Cardiac septum (tissue), 1 donor: ENCODE data around the gene OLFML2B. TPM values are rescaled to one million over a fixed set of nuclear protein-coding genes. Genes with fewer than 3 reads are reported as not detected.
"Not testable (repeated sequence)": the region's sequence is repeated elsewhere in the genome, so short reads cannot be mapped to it uniquely, and the experiment has no call there.

Experiments used
- DNase-seq: peaks from one replicate; pipeline ENCODE4 v3.0.0-alpha.2; 2020; ENCODE audit warnings: low spot score
- intact Hi-C: fragments of 100-400 bp; cut with DNase I; formaldehyde crosslinking; loops from one replicate; pipeline ENCODE4 v1.14.0; 2022
- long read RNA-seq: library from polyadenylated mRNA; unstranded; transcript quantifications from one replicate; pipeline ENCODE4 v2.0.0, GENCODE V29; 2021
- total RNA-seq: library from RNA; stranded (reverse); fragmentation: NEBNext Ultra II Directional; extraction: Animal tissue kit (Norgen Biotek cat#: 25700); gene quantifications from one replicate; pipeline ENCODE4 v1.2.1, GENCODE V29; 2021
- donor health status: DM: no; HTN: no; CAD: no.

OLFML2B gene
- 6.4 TPM for total RNA-seq
- long read RNA-seq, partial matches to known transcripts = 0 of 5 reads
- long read RNA-seq, other reads (novel, unspliced or antisense) = 4 of 5 reads

DNA sequence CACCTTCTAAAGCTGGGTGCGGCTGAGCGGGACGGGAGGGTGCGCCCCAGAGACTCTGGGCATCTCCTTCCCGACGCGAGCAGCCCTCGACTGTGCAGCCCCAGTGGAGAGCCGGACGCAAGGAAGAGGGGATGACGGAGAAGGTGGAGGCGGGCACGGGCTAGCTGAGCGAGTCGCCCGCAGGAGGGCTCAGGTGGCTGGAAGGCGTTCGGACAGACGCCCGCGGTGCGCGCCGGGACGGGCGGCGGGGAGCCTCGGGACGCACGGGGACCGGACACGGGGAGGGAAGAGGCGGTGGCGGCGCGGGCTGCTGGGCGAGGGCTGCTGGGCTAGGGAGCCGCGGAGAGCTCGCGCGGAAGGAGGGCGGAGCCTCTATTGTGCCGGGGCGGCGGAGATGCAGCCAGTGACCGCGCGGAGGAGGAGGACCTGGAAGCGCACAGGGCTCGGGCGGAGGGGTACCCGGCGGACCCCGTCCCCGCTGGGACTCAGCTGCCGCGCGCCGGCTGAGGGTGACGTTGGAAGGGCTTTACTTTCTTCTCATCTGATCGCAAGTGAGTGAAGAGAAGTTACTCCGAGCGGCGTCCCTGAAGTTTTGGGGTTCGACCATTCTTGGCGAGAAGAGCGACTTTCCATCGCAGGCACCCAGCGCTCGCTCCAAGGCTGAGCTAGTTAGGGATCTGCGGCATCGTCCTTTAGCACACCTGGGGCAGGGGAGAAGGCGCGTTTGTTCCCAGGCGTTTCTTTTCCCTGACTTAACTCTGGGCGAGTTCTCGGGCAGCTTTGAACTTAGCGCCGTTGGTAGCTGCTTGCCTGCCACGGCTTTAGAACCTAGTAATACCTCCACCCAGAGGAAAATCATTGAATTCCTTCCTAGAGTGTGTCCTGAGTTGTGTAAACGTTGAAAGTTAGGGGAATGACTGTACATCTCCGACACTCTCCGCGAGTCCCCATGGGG is at the start of gene OLFML2B:
Gene OLFML2B (minus strand): TSS at position 323 of the 955 bp plus-strand sequence. CDS start 439 bp downstream, outside the sequence.
- intact Hi-C loops = no loop called here
- peak; percentile 89 for DNase-seq

GRCh38 chr1:162072740-162073139 is 49.1 kb upstream of the OLFML2B start:
- intact Hi-C loops = loop anchor here (5.0 kb wide), 1 partner anchor 140 kb away; no protein-coding TSS in a partner anchor

DNA sequence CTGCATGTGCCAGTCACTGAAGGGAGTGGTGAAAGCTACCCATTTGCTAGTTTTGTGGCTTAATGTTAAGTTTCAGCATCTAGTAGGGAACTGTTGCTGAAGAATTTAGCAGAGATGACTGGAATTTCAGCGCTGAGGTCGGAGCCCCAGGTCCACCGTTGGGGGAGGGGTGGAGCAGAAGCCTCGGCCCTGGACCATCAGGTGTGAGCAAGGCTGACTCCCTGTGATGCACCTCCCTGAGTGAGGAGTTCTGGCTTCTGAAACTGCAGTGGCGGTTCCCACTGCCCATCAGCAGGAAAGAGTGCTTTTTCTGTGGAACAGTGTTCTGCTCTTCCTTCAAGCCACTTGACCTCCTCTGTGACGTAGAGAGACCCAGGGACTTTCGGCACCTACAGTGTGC is 47.2 kb upstream of the OLFML2B start:
- intact Hi-C loops = loop anchor here (5.0 kb wide), 1 partner anchor 141 kb away; no protein-coding TSS in a partner anchor

More at GRCh38 chr1:162072740-162073139, 49.1 kb upstream of the OLFML2B start:
- DNase-seq = no peak

GRCh38 chr1:162070094-162070748 is 46.6 kb upstream of the OLFML2B start:
- intact Hi-C loops = loop anchor here (5.0 kb wide), 1 partner anchor 142 kb away; no protein-coding TSS in a partner anchor
- no peak for DNase-seq

More for the DNA sequence above, 47.2 kb upstream of the OLFML2B start:
- DNase-seq = no peak

DNA sequence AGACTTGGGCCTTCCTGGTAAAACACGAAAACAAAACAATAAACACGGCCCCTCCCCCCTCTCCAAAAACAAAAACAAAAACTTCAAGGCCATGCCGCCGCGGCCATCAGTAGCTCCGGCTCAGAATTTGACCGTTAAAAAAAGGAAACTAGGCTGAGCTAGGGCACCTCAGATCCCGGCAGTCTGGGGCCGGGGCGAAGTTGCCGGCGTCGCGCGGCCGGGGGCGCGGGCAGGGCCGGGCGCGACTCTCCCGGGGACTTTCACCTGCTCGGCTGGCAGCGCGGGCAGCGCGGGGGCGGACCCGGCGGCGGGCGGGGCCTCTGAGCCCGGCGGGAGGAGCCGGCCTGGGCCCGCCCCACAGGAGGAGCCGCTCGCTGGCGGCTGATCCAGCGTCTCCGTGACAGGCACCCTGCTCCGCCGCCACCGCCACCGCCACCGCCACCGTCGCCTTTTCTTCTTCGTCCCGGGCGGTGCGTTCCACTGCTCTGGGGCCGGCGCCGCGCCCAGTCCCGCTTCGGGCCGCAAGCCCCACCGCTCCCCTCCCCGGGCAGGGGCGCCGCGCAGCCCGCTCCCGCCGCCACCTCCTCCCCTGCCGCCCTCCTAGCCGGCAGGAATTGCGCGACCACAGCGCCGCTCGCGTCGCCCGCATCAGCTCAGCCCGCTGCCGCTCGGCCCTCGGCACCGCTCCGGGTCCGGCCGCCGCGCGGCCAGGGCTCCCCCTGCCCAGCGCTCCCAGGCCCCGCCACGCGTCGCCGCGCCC is 45.8 kb upstream of the OLFML2B start, which contains the start of gene NOS1AP:
Gene NOS1AP (plus strand): TSS at position 358 of the 760 bp plus-strand sequence. CDS start 487 bp downstream, outside the sequence.
- peak; percentile 96 for DNase-seq
- intact Hi-C loops = loop anchor here (5.0 kb wide), 1 partner anchor 143 kb away; no protein-coding TSS in a partner anchor

GRCh38 chr1:162068301-162068700 is 44.6 kb upstream of the OLFML2B start:
- no peak for DNase-seq
- intact Hi-C loops = no loop called here

DNA sequence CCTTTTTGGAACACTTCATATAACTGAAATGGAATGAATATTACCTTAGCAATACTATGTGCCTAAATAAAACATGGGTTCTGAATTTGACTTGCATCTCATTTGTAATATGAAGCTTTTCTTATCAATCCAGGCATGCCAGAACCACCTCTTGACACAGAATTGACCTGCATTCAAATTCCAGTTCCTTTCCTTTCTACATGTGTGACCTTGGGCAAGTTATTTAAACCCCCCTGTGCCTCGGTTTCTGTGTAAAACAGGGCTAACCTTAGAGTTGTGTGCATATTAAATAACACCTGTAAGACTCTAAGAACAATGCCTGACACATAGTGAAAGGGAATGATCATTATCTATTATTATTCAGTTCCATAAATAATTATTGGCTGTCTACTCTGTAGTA is 43.8 kb upstream of the OLFML2B start:
- intact Hi-C loops = no loop called here
- DNase-seq = no peak

DNA sequence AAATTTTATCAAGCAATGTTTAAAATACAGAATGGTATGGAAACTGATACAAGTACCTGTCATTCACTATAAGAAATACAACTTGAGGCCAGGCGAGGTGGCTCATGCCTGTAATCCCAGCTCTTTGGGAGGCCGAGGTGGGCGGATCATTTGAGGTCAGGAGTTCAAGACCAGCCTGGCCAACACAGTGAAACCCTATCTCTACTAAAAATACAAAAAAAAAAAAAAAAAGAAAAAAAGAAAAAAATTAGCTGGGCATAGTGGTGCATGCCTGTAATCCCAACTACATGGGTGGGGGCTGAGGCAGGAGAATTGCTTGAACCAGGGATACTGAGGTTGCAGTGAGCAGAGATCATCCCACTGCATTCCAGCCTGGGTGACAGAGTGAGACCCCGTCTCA is 43.2 kb upstream of the OLFML2B start:
- intact Hi-C loops, DNase-seq: not testable (repeated sequence)

- intact Hi-C loops = no loop called here
- DNase-seq = no peak
These were observed 41.3 kb upstream of the OLFML2B start for GRCh38 chr1:162065016-162065415.

- intact Hi-C loops = no loop called here
- DNase-seq = no peak
These were observed 38.9 kb upstream of the OLFML2B start for GRCh38 chr1:162062542-162063015.

- intact Hi-C loops = no loop called here
- no peak for DNase-seq
These were observed 36.6 kb upstream of the OLFML2B start for GRCh38 chr1:162060314-162060713.

DNA sequence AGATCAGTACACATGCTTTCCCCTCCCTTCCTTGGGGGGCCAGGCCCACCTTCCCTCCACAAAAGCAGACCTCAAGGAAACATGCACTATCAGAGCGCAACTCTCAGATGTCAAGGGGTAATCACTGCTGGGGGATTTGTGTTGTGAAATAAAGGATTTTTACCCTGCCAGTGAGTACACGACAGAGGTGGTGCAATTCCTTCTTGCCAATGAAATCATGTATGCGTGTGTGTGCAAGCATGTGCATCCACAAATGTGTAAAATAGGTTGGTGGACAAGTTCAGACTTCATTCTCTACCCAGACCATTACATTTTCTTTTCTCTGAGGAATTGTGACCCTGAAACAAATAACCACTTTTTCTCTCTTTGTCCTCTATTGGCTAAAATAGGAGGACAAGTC is 36.1 kb upstream of the OLFML2B start:
- DNase-seq = no peak
- intact Hi-C loops = no loop called here

- intact Hi-C loops = loop anchor here (1.0 to 2.0 kb wide), 2 partner anchors 220 to 334 kb away; no protein-coding TSS in a partner anchor
- DNase-seq = no peak
These were observed 32.9 kb upstream of the OLFML2B start for GRCh38 chr1:162056579-162056978.

DNA sequence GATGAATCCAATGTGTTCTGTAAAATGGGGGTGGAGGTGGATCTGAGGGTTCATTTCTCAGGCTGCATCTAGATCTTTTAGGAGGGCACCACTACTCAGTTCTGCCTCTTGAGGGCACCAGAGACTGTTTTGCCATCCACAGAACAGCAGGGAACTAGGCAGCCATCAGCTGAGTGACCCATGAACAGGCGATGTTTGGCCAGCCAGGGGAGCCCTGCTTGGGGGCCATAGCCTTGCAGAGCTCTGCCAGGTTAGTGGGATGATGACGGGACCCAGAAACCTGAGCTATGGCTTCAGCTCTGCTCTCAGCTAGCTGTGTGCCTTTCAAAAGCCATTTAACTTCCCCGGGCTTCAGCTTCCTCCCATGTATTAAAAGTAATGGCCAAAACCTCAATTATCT is 32.4 kb upstream of the OLFML2B start:
- no peak for DNase-seq
- intact Hi-C loops = loop anchor here (1.0 to 2.0 kb wide), 2 partner anchors 220 to 335 kb away; no protein-coding TSS in a partner anchor

DNA sequence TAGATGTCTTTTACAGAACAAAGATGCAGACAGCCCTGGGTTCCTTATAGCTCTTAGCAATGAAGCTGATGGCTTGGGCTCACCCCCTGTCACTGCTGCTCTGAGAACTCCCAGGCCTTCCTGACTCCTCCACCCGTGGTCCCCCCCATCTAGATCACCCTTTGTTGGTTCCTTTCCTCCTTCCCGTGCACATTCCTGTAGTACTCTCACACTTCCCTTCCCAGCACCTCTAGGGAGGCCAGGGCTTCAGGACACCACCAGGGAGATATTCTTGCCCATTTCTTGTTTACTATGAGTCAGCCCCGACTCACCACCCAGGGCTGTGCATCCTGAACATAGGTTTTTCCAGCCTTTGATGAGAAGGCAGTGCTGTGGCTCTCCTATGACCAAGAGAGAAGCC is 31.4 kb upstream of the OLFML2B start:
- DNase-seq = no peak
- intact Hi-C loops = no loop called here

- intact Hi-C loops, DNase-seq: not testable (repeated sequence)
These were observed 30.3 kb upstream of the OLFML2B start for GRCh38 chr1:162053949-162054348.

GRCh38 chr1:162046921-162047320 is 23.3 kb upstream of the OLFML2B start:
- intact Hi-C loops = no loop called here
- no peak for DNase-seq

- intact Hi-C loops = no loop called here
These were observed 18.7 kb upstream of the OLFML2B start for GRCh38 chr1:162042361-162042760.

GRCh38 chr1:162040657-162041056 is 17.0 kb upstream of the OLFML2B start:
- intact Hi-C loops = no loop called here

More at GRCh38 chr1:162042361-162042760, 18.7 kb upstream of the OLFML2B start:
- DNase-seq = no peak

More at GRCh38 chr1:162040657-162041056, 17.0 kb upstream of the OLFML2B start:
- no peak for DNase-seq
